Ovary (tissue), 9 donors: Measurements from ENCODE around the gene RCSD1. TPM values are rescaled to one million over a fixed set of nuclear protein-coding genes. Genes with fewer than 3 reads are reported as not detected.

ENCODE experiments used
- DNase-seq, 5 donors: peaks; one replicate each; pipeline ENCODE4 v3.0.0-alpha.2; 2019 to 2020
- H3K27ac ChIP-seq, 2 donors: fragments of 200-600 bp; one replicate each; pipeline versions ENCODE4 v1.5.1 to v1.8.0; 2019 to 2022
- H3K27me3 ChIP-seq: fragments of 200-600 bp; one replicate; pipeline ENCODE4 v1.8.0; 2022
- H3K36me3 ChIP-seq: fragments of 200-600 bp; sonication (generic); one replicate; pipeline ENCODE4 v1.5.1; 2019
- H3K4me1 ChIP-seq: one replicate; pipeline ENCODE4 v1.8.1; 2013; ENCODE audit warnings: mild to moderate bottlenecking, moderate library complexity; ENCODE audit not compliant: insufficient read depth
- H3K4me3 ChIP-seq: fragments of 200-600 bp; sonication (generic); one replicate; pipeline ENCODE4 v1.5.1; 2017
- H3K9me3 ChIP-seq, 2 donors: fragments of 200-600 bp in 1 of 2; sonication (generic) in 1 of 2; one replicate each; pipeline versions ENCODE4 v1.5.1 to v1.8.1; 2013 to 2019; ENCODE audit warnings: mild to moderate bottlenecking in 1 of 2, moderate library complexity in 1 of 2
- CTCF ChIP-seq, 3 donors: fragments of 450-650 bp in 2 of 3; fragments of 200-600 bp in 1 of 3; IDR thresholded peaks; one replicate each; pipeline versions ENCODE4 v1.5.1 to v1.8.0; 2016 to 2022; ENCODE audit warnings: antibody characterized with exemption in 3 of 3, mild to moderate bottlenecking in 1 of 3
- EP300 ChIP-seq: sonication (generic); formaldehyde crosslinking; IDR thresholded peaks from one replicate; pipeline ENCODE4 v1.6.1; 2017; ENCODE audit warnings: antibody characterized with exemption
- POLR2A ChIP-seq: fragments of 450-650 bp; IDR thresholded peaks from one replicate; pipeline ENCODE4 v1.6.1; 2017; ENCODE audit warnings: antibody characterized with exemption, mild to moderate bottlenecking, moderate library complexity
- WGBS, 3 donors: extraction: QIAGEN DNeasy Blood & Tissue Kit in 1 of 3; methylation state at CpG; one replicate each; pipeline versions ENCODE4 v1.1.5 to v1.1.7; 2013 to 2017; 5-methylcytosine and 5-hydroxymethylcytosine counted together
- intact Hi-C, 4 donors: fragments of 100-400 bp; cut with DNase I; formaldehyde crosslinking; loops; one replicate each; pipeline versions ENCODE4 v1.11.0 to v1.15.1; 2022 to 2023
- polyA plus RNA-seq, 2 donors: library from polyadenylated mRNA; stranded (reverse); fragments of 200-250 nt in 1 of 2; fragments of 350-450 nt in 1 of 2; fragmentation: Illumina TruSeq in 1 of 2; extraction: RNeasy Lipid Tissue Mini Kit (QIAGEN cat#74804) in 1 of 2; gene quantifications; one replicate each; pipeline ENCODE4 v1.2.3, GENCODE V29; 2013 to 2014
- total RNA-seq, 7 donors: library from RNA; depleted of rRNA in 2 of 7; stranded (reverse); fragments of >200 nt in 2 of 7; fragmentation: NEBNext Ultra II Directional in 3 of 7; extraction: Animal tissue kit (Norgen Biotek cat#: 25700) in 3 of 7; gene quantifications; one replicate each; pipeline versions ENCODE4 v1.1.0 to v1.2.4, GENCODE V29; 2016 to 2023
- donor health status: DM: no; HTN: no; CAD: no; lungs with moderate emphysema.
- donor health status: DM: no; HTN: no; CAD: no.
- donor health status: Bipolar disorder and iron deficiency.
- donor health status: DM: yes; HTN: yes; CAD: no.
- donor health status: DM: no; HTN: no; CAD: no.
- donor health status: DM: yes; HTN: yes; CAD: no.

The RCSD1 gene
- total and polyA plus RNA-seq, 9 donors = 2.1 to 10.9 (median 3.2) TPM

DNA sequence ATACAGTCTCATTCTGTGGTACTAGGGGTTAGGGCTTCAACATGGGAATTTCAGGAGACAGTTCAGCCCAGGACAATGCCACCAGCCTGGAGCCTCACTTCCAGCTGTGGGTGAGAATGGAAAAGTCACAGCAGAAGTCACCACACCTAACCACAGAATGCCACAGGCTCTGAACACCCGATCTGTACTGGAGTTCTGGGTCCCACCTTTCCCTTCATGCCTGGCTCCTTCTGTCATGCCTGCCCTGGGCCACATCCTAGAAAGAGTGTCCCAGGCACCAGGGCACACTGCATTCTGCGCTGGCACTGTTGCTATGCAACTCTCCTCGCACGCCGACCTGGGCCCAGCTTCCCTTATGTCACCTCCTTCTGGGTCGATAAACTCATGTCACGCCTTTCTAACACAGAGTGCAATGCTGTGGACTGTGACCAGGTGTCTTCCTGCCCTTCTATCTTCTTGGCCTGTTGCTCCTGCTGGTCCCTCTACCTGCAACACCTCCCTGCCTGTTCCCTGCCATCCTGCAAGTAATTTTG is 21.2 kb downstream of the RCSD1 start:
- H3K27ac ChIP-seq = no peak overlapping the region

GRCh38 chr1:167654975-167655575 is 25.0 kb downstream of the RCSD1 start:
- H3K36me3 ChIP-seq = no peaks in the 10 kb centered on the region
- H3K9me3 ChIP-seq = no peaks in the 10 kb centered on the region
- intact Hi-C loops = no loop called here
- H3K4me3 ChIP-seq = no peak overlapping the region
- TF ChIP-seq POLR2A = no peak
- TF ChIP-seq CTCF (IDR thresholded peaks at IDR 0.05) = no peak
- TF ChIP-seq EP300 = no peak
- 78 to 82% (median 79%) methylated on average over 7 of the region's 7 CpGs for WGBS, 3 donors
- H3K27me3 ChIP-seq = no peaks in the 10 kb centered on the region
- DNase-seq = no peak
- H3K4me1 ChIP-seq = peaks cover under 1% of the 10 kb centered on the region
- no peak overlapping the region for H3K27ac ChIP-seq

More for the DNA sequence above, 21.2 kb downstream of the RCSD1 start:
- Histone ChIP-seq H3K36me3 (no peaks in the 10 kb centered on the region), H3K9me3 (no peaks in the 10 kb centered on the region), H3K4me3 (no peak overlapping the region), H3K4me1 (no peaks in the 10 kb centered on the region), H3K27me3 (no peaks in the 10 kb centered on the region)
- 91 to 95% (median 92%) methylated on average over 7 of the region's 7 CpGs for WGBS, 3 donors
- intact Hi-C loops = no loop called here
- TF ChIP-seq EP300 (no peak), CTCF (IDR thresholded peaks at IDR 0.05) (no peak), POLR2A (no peak)
- no peak for DNase-seq

GRCh38 chr1:167656657-167657056 is 26.6 kb downstream of the RCSD1 start:
- intact Hi-C loops = no loop called here
- no peak overlapping the region for H3K27ac ChIP-seq
- 93 to 100% (median 98%) methylated on average over 2 of the region's 2 CpGs for WGBS, 3 donors
- H3K4me1 ChIP-seq = peaks cover 1% of the 10 kb centered on the region
- DNase-seq = no peak
- H3K4me3 ChIP-seq = no peak overlapping the region
- H3K9me3 ChIP-seq = no peaks in the 10 kb centered on the region
- no peaks in the 10 kb centered on the region for H3K36me3 ChIP-seq
- no peak for TF ChIP-seq POLR2A
- TF ChIP-seq CTCF (IDR thresholded peaks at IDR 0.05) = no peak
- no peak for TF ChIP-seq EP300
- no peaks in the 10 kb centered on the region for H3K27me3 ChIP-seq

GRCh38 chr1:167658574-167659328 is 28.7 kb downstream of the RCSD1 start:
- Histone ChIP-seq H3K9me3 (no peaks in the 10 kb centered on the region), H3K27ac (no peak overlapping the region), H3K4me3 (no peak overlapping the region), H3K4me1 (peaks cover 16% of the 10 kb centered on the region), H3K36me3 (no peaks in the 10 kb centered on the region), H3K27me3 (no peaks in the 10 kb centered on the region)
- intact Hi-C loops = no loop called here
- TF ChIP-seq POLR2A = no peak
- TF ChIP-seq EP300 = no peak
- TF ChIP-seq CTCF (IDR thresholded peaks at IDR 0.05) = no peak
- DNase-seq = no peak
- 69 to 73% (median 69%) methylated on average over 10 of the region's 10 CpGs for WGBS, 3 donors
